Measurements from ENCODE around the gene MUC4.

- TF ChIP-seq, protein P1, sequence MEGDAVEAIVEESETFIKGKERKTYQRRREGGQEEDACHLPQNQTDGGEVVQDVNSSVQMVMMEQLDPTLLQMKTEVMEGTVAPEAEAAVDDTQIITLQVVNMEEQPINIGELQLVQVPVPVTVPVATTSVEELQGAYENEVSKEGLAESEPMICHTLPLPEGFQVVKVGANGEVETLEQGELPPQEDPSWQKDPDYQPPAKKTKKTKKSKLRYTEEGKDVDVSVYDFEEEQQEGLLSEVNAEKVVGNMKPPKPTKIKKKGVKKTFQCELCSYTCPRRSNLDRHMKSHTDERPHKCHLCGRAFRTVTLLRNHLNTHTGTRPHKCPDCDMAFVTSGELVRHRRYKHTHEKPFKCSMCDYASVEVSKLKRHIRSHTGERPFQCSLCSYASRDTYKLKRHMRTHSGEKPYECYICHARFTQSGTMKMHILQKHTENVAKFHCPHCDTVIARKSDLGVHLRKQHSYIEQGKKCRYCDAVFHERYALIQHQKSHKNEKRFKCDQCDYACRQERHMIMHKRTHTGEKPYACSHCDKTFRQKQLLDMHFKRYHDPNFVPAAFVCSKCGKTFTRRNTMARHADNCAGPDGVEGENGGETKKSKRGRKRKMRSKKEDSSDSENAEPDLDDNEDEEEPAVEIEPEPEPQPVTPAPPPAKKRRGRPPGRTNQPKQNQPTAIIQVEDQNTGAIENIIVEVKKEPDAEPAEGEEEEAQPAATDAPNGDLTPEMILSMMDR (IDR thresholded peaks at IDR 0.05): peak; percentile 100
- peak; percentile 54; the same call in 1 of the 2 replicates for TF ChIP-seq POLR2AphosphoS5 (IDR thresholded peaks at IDR 0.05; ENCODE audit: low read depth, low read length)
- TF ChIP-seq, protein P2, sequence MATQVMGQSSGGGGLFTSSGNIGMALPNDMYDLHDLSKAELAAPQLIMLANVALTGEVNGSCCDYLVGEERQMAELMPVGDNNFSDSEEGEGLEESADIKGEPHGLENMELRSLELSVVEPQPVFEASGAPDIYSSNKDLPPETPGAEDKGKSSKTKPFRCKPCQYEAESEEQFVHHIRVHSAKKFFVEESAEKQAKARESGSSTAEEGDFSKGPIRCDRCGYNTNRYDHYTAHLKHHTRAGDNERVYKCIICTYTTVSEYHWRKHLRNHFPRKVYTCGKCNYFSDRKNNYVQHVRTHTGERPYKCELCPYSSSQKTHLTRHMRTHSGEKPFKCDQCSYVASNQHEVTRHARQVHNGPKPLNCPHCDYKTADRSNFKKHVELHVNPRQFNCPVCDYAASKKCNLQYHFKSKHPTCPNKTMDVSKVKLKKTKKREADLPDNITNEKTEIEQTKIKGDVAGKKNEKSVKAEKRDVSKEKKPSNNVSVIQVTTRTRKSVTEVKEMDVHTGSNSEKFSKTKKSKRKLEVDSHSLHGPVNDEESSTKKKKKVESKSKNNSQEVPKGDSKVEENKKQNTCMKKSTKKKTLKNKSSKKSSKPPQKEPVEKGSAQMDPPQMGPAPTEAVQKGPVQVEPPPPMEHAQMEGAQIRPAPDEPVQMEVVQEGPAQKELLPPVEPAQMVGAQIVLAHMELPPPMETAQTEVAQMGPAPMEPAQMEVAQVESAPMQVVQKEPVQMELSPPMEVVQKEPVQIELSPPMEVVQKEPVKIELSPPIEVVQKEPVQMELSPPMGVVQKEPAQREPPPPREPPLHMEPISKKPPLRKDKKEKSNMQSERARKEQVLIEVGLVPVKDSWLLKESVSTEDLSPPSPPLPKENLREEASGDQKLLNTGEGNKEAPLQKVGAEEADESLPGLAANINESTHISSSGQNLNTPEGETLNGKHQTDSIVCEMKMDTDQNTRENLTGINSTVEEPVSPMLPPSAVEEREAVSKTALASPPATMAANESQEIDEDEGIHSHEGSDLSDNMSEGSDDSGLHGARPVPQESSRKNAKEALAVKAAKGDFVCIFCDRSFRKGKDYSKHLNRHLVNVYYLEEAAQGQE (IDR thresholded peaks at IDR 0.05; ENCODE audit: insufficient read depth in 1 of 2, low read depth in 2 of 2, low read length in 1 of 2): no peak
- 0 out of 2 replicates have a peak, but pooled peaks have one; percentile 28 for TF ChIP-seq TCF7L2 (IDR thresholded peaks at IDR 0.05; ENCODE audit: low read depth, low read length)
Observed at GRCh38 chr3:195850857-195851543, 39.3 kb upstream of the MUC4 start.
